Gastroesophageal sphincter (tissue), 2 donors: Measurements from ENCODE around the gene RASIP1.

Source experiments
- POLR2A ChIP-seq, 2 donors: fragments of 450-650 bp; IDR thresholded peaks; one replicate each; pipeline ENCODE4 v1.6.1; 2017; ENCODE audit warnings: antibody characterized with exemption in 2 of 2, mild to moderate bottlenecking in 2 of 2, moderate library complexity in 1 of 2
- POLR2AphosphoS5 ChIP-seq: sonication (generic); formaldehyde crosslinking; IDR thresholded peaks from one replicate; pipeline ENCODE4 v1.6.1; 2017; ENCODE audit warnings: antibody characterized with exemption

DNA sequence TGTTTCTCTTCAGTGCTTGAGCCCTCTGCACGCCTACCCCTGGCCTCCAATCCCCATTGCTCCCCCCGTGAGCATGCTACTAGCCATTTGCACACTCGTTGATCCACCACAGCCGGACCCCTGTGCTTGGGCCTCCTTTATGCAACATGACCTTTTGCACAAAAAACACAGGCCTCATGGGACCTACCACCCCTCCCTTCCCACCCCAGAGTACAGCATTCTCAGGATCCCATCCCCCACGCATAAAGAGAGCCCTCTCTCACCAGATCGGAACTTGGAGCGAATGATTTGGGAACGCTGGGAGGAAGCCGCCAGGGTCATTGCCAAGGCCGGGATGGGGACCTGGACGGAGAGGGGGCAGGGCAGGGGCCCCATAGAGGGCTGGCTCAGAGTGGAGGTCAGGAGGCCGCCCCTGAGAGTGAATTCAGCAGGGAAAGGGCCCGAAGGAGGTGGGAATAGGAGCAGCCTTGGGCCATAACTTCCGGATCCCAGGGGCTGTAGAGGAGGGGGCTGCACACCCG lies 21.6 kb downstream of the RASIP1 start:
- TF ChIP-seq POLR2AphosphoS5: no peak
- no peak for TF ChIP-seq POLR2A (IDR thresholded peaks at IDR 0.05)
